NT2/D1 (cell line): Measurements from ENCODE around the gene GPT2.

Experiments
- DNase-seq: peaks from one replicate; pipeline ENCODE4 v3.0.0-alpha.2; 2011; ENCODE audit warnings: low read depth, low spot score
- H3K27me3 ChIP-seq: 2 replicates; pipeline ENCODE4 v1.6.0; 2011; ENCODE audit warnings: mild to moderate bottlenecking; ENCODE audit not compliant: insufficient read length, insufficient read depth
- H3K36me3 ChIP-seq: 2 replicates; pipeline ENCODE4 v1.6.1; 2011; ENCODE audit warnings: mild to moderate bottlenecking, low read length, mixed read lengths; ENCODE audit not compliant: insufficient read depth, insufficient read length
- H3K4me1 ChIP-seq: 2 replicates; pipeline ENCODE4 v1.5.1; 2011; ENCODE audit not compliant: insufficient read depth, insufficient read length
- H3K4me3 ChIP-seq: 2 replicates; pipeline ENCODE4 v1.5.1; 2011; ENCODE audit warnings: low read depth; ENCODE audit not compliant: insufficient read length
- H3K9ac ChIP-seq: 2 replicates; pipeline ENCODE4 v1.6.0; 2011; ENCODE audit warnings: low read depth; ENCODE audit not compliant: insufficient read length
- H3K9me3 ChIP-seq: 2 replicates; pipeline ENCODE4 v1.5.1; 2011; ENCODE audit warnings: mild to moderate bottlenecking, low read length; ENCODE audit not compliant: insufficient read depth
- SUZ12 ChIP-seq: IDR thresholded peaks from 2 replicates; pipeline ENCODE4 v1.6.1; 2011; ENCODE audit not compliant: insufficient read length, insufficient read depth; ENCODE audit errors: extremely low read depth
- YY1 ChIP-seq: IDR thresholded peaks from 2 replicates; pipeline ENCODE4 v1.6.1; 2011; ENCODE audit not compliant: insufficient read length, insufficient read depth
- ZNF274 ChIP-seq: IDR thresholded peaks from 2 replicates; pipeline ENCODE4 v1.6.1; 2011; ENCODE audit warnings: mild to moderate bottlenecking, low read depth, low read length

Gene GPT2

DNA sequence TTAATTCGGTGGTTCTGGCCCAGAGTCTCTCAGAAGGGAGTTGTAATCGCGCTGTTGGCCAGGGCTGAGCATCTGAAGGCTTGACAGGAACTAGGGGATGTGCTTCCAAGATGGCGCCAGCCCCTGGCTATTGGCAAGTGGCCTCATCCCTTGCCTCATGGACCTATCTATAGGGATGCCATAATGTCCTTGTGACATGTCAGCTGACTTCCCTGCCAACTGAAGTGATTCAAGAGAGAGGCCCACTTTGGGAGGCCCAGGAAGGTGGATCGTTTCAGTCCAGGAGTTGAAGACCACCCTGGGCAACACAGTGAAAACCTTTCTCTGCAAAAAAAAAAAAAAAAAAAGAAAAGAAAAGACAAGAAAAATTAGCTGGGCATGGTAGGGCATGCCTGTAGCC lies 38.2 kb upstream of the GPT2 start:
- H3K9me3 ChIP-seq: peaks cover 9% of the 10 kb centered on the region
- DNase-seq: no peak
- H3K27me3 ChIP-seq: no peaks in the 10 kb centered on the region
- H3K4me1 ChIP-seq: peaks cover 2% of the 10 kb centered on the region
- TF ChIP-seq SUZ12 (no peak), YY1 (no peak), ZNF274 (no peak)
- no peaks in the 10 kb centered on the region for H3K36me3 ChIP-seq
- no peak overlapping the region for H3K9ac ChIP-seq
- H3K4me3 ChIP-seq: no peak overlapping the region

- TF ChIP-seq ZNF274 (no peak), SUZ12 (no peak), YY1 (no peak)
- Histone ChIP-seq H3K4me3 (no peak overlapping the region), H3K36me3 (no peaks in the 10 kb centered on the region), H3K4me1 (no peaks in the 10 kb centered on the region), H3K9me3 (no peaks in the 10 kb centered on the region), H3K9ac (no peak overlapping the region), H3K27me3 (no peaks in the 10 kb centered on the region)
- DNase-seq: no peak
These were observed 35.1 kb upstream of the GPT2 start for GRCh38 chr16:46848768-46849764.

DNA sequence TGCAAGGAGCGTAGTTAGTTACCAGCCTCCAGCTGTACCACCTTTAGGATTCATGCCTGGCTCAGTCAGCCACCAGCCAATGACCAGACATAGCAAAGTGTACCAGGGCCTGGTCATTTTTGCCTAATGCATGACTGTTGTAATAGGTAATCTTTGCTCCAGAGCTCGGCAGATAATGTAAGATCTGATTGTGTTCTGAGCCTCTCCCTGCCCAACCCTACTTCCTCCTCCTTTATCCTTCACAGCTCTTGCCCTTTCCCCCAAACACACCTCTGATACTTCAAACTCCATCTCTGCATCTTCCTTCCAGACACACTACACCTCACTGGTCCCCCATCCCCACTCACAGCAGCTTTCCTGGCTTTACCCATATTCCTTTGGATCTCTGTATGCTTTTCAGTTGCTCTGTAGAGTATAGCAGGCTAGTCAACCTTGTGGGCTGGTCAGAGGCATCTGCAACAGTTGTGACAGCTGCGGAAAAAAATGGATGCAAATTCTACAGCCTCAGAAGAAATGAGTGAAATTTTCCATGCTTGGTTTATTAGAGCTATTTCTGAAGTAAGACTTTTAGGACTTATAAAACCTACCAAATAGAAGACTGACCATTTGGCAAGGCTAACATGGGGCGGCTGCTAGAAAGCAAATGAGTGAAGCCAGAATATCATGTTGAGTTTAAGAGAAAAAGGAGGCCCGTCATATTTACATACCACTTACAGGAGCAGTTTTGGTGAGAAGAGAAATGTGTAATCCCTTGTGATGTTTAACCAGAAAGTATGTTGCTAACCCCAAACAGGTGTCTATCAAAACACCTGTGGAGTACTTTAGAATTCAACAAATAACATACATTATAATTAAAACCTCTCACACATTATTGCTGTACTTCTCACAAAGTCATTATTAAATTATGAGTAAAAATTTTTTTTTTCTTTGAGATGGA lies 33.3 kb upstream of the GPT2 start:
- DNase-seq: no peak
- Histone ChIP-seq H3K27me3 (no peaks in the 10 kb centered on the region), H3K36me3 (no peaks in the 10 kb centered on the region), H3K4me1 (no peaks in the 10 kb centered on the region), H3K9ac (no peak overlapping the region), H3K9me3 (no peaks in the 10 kb centered on the region), H3K4me3 (no peak overlapping the region)
- TF ChIP-seq YY1 (no peak), SUZ12 (no peak), ZNF274 (no peak)

DNA sequence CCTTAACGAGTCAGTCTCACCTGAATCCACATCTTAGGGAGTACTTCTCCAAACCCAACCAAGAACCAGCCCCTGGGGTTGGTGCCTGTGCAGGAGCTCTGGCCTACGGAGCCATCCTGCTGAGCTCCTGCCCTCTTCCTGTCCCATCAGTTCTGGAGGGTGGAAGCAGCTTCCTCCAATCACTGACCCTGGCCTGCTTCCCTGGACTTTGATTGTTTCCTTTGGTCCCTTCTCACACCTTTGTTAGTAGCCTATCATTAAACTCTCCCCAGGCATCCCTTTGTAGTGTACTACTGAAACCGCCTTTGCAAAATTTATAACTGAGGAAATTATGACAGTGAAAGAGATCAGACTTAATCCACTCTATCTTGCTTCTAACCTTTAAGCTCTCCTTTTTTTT lies 32.0 kb upstream of the GPT2 start:
- no peaks in the 10 kb centered on the region for H3K4me1 ChIP-seq
- no peaks in the 10 kb centered on the region for H3K9me3 ChIP-seq
- no peak overlapping the region for H3K4me3 ChIP-seq
- no peaks in the 10 kb centered on the region for H3K36me3 ChIP-seq
- H3K27me3 ChIP-seq: no peaks in the 10 kb centered on the region
- no peak for TF ChIP-seq YY1
- no peak for TF ChIP-seq SUZ12
- TF ChIP-seq ZNF274: no peak
- DNase-seq: no peak
- H3K9ac ChIP-seq: no peak overlapping the region

DNA sequence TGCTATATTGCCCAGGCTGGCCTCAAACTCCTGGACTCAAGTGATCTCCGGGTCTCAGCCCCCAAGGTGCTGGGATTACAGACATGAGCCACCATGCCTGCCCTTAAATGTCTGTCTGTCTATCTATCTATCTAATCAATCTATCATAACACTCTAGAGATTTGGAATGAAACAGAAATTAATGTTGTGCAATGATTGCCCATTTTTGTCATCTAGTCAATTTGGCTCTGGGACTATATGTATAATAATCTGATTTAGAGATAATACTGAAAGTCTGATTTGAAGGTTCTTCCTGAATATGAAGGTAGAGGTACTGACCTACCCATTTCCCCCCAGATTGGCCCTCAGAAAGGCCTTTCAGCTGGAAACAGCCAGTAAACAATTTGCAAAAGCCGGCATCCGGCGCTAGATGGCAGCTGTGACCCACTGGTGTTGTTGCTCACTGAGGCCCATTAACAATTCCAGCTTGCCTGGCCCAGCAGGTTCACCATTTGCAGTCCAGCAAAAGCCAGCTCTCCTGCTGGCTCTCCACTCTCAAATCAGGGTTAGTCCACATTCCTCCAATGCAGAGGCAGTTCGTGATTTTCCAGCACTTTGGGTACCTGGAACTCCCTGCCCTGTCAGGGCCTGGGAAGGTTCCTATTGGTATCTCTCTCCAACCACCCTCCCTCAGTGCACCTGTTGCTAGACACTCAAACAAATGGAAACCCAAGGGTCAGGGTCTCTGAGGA lies 30.3 kb upstream of the GPT2 start:
- TF ChIP-seq ZNF274 (no peak), SUZ12 (no peak), YY1 (no peak)
- DNase-seq: peak; percentile 77
- no peaks in the 10 kb centered on the region for H3K4me1 ChIP-seq

DNA sequence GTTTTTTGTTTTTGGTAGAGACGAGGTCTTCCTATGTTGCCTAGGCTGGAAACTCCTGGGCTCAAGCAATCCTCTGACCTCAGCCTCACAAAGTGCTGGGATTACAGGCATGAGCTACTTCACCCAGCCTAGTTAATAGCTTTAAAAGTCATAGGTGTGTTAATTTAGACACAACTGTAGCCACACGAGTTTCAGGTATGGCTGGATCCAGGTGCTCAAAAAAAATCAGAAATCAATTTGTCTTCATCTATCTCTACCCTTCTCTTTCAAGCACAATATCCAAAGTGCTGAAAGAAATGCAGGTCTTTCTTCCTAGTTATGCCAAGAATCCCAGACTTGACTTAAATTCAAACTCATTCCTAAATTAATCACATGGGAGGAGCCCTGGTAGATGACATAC lies 29.3 kb upstream of the GPT2 start:
- no peak for TF ChIP-seq ZNF274
- TF ChIP-seq YY1: no peak
- TF ChIP-seq SUZ12: no peak
- Histone ChIP-seq H3K9me3 (no peaks in the 10 kb centered on the region), H3K4me3 (no peak overlapping the region), H3K4me1 (no peaks in the 10 kb centered on the region), H3K9ac (no peak overlapping the region), H3K36me3 (no peaks in the 10 kb centered on the region), H3K27me3 (no peaks in the 10 kb centered on the region)
- DNase-seq: no peak

More for the DNA sequence above, 30.3 kb upstream of the GPT2 start:
- no peak overlapping the region for H3K9ac ChIP-seq
- H3K9me3 ChIP-seq: no peaks in the 10 kb centered on the region
- H3K27me3 ChIP-seq: no peaks in the 10 kb centered on the region
- H3K36me3 ChIP-seq: no peaks in the 10 kb centered on the region
- H3K4me3 ChIP-seq: no peak overlapping the region
